Esophagus muscularis mucosa (tissue), 4 donors: ENCODE measurements around the gene TRIM34. TPM values are rescaled to one million over a fixed set of nuclear protein-coding genes. Genes with fewer than 3 reads are reported as not detected.
"Not testable (repeated sequence)": the region's sequence is repeated elsewhere in the genome, so short reads cannot be mapped to it uniquely, and the experiment has no call there.

Source experiments
- DNase-seq: peaks from one replicate; pipeline ENCODE4 v3.0.0-alpha.2; 2017; ENCODE audit errors: extremely low spot score
- H3K27ac ChIP-seq, 4 donors: fragments of 200-600 bp; sonication (generic); replicated peaks in 1 of 4; 1 replicate in 3 of 4; 2 replicates in 1 of 4; pipeline ENCODE4 v1.5.1; 2016 to 2019; ENCODE audit warnings: mild to moderate bottlenecking in 1 of 4
- H3K27me3 ChIP-seq, 4 donors: fragments of 200-600 bp; sonication (generic); one replicate each; pipeline versions ENCODE4 v1.5.1 to v1.6.0; 2016 to 2019
- H3K36me3 ChIP-seq, 4 donors: fragments of 200-600 bp; sonication (generic); one replicate each; pipeline ENCODE4 v1.5.1; 2016 to 2019
- H3K4me1 ChIP-seq, 4 donors: fragments of 200-600 bp; sonication (generic); one replicate each; pipeline ENCODE4 v1.5.1; 2016 to 2019
- H3K4me3 ChIP-seq, 4 donors: fragments of 200-600 bp; sonication (generic); 1 replicate in 2 of 4; 2 replicates in 2 of 4; pipeline ENCODE4 v1.5.1; 2016 to 2019; ENCODE audit warnings: mild to moderate bottlenecking in 4 of 4, moderate library complexity in 1 of 4
- H3K9me3 ChIP-seq, 4 donors: fragments of 200-600 bp; sonication (generic); 1 replicate in 3 of 4; 2 replicates in 1 of 4; pipeline ENCODE4 v1.5.1; 2016 to 2019
- EP300 ChIP-seq: sonication (generic); formaldehyde crosslinking; IDR thresholded peaks from one replicate; pipeline ENCODE4 v1.6.1; 2017; ENCODE audit warnings: antibody characterized with exemption
- POLR2A ChIP-seq: fragments of 450-650 bp; IDR thresholded peaks from one replicate; pipeline ENCODE4 v1.6.1; 2017; ENCODE audit warnings: antibody characterized with exemption, moderate library complexity, mild to moderate bottlenecking, low read depth
- POLR2AphosphoS5 ChIP-seq, 2 donors: sonication (generic); formaldehyde crosslinking; IDR thresholded peaks; one replicate each; pipeline ENCODE4 v1.6.1; 2017; ENCODE audit warnings: antibody characterized with exemption in 2 of 2
- WGBS: methylation state at CpG from one replicate; pipeline ENCODE4 v1.1.5; 2018; 5-methylcytosine and 5-hydroxymethylcytosine counted together
- intact Hi-C: fragments of 100-400 bp; cut with DNase I; formaldehyde crosslinking; loops from one replicate; pipeline ENCODE4 v1.15.1; 2023
- total RNA-seq, 4 donors: library from RNA; depleted of rRNA; stranded (reverse); fragments of >200 nt; gene quantifications; one replicate each; pipeline versions ENCODE4 v1.1.0 to v1.2.1, GENCODE V29; 2016
- TF ChIP-seq, protein P1 (sequence below), 3 experiments: fragments of 200-600 bp in 2 of 3; fragments of 450-650 bp in 1 of 3; sonication (generic) in 2 of 3; IDR thresholded peaks; one replicate each; pipeline ENCODE4 v1.5.1; 2017 to 2019; ENCODE audit warnings: antibody characterized with exemption in 3 of 3, mild to moderate bottlenecking in 2 of 3, moderate library complexity in 1 of 3

TRIM34 gene, protein sequence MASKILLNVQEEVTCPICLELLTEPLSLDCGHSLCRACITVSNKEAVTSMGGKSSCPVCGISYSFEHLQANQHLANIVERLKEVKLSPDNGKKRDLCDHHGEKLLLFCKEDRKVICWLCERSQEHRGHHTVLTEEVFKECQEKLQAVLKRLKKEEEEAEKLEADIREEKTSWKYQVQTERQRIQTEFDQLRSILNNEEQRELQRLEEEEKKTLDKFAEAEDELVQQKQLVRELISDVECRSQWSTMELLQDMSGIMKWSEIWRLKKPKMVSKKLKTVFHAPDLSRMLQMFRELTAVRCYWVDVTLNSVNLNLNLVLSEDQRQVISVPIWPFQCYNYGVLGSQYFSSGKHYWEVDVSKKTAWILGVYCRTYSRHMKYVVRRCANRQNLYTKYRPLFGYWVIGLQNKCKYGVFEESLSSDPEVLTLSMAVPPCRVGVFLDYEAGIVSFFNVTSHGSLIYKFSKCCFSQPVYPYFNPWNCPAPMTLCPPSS
- total RNA-seq = 1 to 10 TPM; 3.0 to 5.0 (median 3.9) TPM

DNA sequence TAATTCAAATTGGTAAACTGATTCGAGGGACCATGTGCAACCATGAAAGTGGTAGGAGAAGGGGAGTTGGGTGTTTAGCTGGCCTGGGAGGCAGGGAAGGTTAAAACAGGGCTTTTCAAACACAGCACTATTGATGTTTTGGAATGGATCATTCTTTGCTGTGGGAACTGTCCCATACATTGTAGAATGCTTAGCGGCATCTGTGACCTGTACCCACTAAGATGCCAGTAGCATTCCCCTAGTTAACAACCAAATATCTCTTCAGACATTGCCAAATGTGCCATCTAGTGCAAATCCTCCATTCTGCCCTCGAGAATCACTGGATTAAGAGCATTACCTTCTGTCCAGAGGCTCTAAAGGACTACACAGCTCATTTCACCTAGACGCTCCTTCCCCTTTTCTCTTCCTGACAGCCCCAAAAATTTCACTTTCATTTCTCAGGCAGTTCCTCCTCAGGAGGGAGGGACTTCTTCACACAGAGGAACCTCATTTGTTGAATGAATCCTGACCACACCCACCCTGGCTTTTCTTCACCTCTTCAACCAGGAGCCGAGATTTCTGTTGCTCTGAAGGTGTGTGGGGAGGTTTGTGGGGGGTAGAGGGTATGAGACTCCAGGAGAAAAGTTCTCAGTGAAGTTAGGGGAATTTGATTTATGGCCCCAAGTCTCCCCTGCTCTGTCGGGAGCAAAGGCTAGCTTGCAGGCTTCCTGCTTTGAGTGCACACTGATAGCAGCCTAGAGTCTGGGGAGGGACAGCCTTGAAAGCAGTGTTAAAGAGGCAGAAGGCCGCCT, at the start of gene TRIM34:
Gene TRIM34 (plus strand): TSS at position 513 of the 791 bp plus-strand sequence. CDS start 7,331 bp downstream, outside the sequence.
- TF ChIP-seq POLR2A (no peak), POLR2AphosphoS5 (IDR thresholded peaks at IDR 0.05) (peak; percentile 39 to 52)
- Histone ChIP-seq H3K27ac (peak within 1 kb of the TSS; percentile 66 to 76 (median 74)), H3K4me3 (peak within 1 kb of the TSS; percentile 58 to 75 (median 63)), H3K27me3 (no peaks in the 10 kb centered on the region), H3K36me3 (no peaks in the 10 kb centered on the region), H3K9me3 (no peaks in the 10 kb centered on the region), H3K4me1 (peaks cover 25 to 34% (median 30%) of the 10 kb centered on the region in 4 donors)
- intact Hi-C loops = no loop called here
- 23% methylated on average over 7 of the region's 7 CpGs for WGBS
- DNase-seq = no peak

DNA sequence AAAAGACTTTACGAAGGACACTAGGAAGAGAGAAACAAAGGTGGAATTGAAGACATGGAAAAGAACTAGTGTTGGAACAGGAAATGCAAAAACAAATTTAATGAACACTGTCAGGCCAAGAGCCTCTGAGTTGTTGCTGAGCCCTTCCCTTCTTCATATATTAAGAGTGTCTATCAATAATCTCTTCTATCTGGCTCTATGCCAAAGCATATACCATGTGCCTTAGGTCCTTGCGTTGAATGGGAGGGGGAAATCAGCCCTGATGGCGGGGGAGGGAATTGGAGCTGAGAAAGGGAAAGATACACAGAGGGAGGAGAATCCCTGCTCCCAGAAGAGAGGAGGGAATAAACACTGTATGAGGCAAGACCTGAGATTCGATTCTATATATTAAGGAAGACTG, 49.6 kb upstream of the TRIM34 start:
- intact Hi-C loops = no loop called here
- TF ChIP-seq POLR2A (no peak), EP300 (no peak), POLR2AphosphoS5 (IDR thresholded peaks at IDR 0.05) (no peak)
- TF ChIP-seq, protein P1, sequence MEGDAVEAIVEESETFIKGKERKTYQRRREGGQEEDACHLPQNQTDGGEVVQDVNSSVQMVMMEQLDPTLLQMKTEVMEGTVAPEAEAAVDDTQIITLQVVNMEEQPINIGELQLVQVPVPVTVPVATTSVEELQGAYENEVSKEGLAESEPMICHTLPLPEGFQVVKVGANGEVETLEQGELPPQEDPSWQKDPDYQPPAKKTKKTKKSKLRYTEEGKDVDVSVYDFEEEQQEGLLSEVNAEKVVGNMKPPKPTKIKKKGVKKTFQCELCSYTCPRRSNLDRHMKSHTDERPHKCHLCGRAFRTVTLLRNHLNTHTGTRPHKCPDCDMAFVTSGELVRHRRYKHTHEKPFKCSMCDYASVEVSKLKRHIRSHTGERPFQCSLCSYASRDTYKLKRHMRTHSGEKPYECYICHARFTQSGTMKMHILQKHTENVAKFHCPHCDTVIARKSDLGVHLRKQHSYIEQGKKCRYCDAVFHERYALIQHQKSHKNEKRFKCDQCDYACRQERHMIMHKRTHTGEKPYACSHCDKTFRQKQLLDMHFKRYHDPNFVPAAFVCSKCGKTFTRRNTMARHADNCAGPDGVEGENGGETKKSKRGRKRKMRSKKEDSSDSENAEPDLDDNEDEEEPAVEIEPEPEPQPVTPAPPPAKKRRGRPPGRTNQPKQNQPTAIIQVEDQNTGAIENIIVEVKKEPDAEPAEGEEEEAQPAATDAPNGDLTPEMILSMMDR (IDR thresholded peaks at IDR 0.05) = no peak
- no peaks in the 10 kb centered on the region for H3K4me1 ChIP-seq
- no peaks in the 10 kb centered on the region for H3K9me3 ChIP-seq
- DNase-seq = no peak
- H3K27ac ChIP-seq = no peak overlapping the region
- WGBS = 66% methylated on average over 4 of the region's 4 CpGs
- H3K4me3 ChIP-seq = no peak overlapping the region
- H3K27me3 ChIP-seq = no peaks in the 10 kb centered on the region
- H3K36me3 ChIP-seq = no peaks in the 10 kb centered on the region

DNA sequence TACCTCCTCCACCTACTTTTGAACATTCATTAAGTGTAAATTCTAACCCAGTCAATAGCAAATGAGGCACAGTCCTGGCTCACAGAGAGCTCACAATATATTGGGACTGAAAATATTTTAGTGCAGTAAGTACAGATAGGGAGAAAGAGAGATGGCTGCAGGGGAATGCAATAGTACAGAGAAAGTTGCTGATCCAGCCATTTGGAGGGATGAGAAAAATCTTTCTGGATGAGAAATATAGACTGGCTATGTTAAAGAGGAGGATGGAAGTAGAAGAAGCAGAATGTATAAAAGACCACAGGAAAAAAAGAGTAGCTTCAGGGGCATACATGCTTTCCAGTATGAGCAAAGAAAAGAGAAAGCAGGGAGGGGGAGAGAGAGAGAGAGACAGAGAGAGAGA, 47.7 kb upstream of the TRIM34 start:
- no peak for DNase-seq
- Histone ChIP-seq H3K27me3 (no peaks in the 10 kb centered on the region), H3K4me3 (no peak overlapping the region), H3K4me1 (no peaks in the 10 kb centered on the region), H3K36me3 (no peaks in the 10 kb centered on the region), H3K27ac (no peak overlapping the region), H3K9me3 (no peaks in the 10 kb centered on the region)
- TF ChIP-seq, protein P1 (IDR thresholded peaks at IDR 0.05) = no peak
- no peak for TF ChIP-seq POLR2A
- TF ChIP-seq POLR2AphosphoS5 (IDR thresholded peaks at IDR 0.05) = no peak
- no peak for TF ChIP-seq EP300
- intact Hi-C loops = no loop called here

DNA sequence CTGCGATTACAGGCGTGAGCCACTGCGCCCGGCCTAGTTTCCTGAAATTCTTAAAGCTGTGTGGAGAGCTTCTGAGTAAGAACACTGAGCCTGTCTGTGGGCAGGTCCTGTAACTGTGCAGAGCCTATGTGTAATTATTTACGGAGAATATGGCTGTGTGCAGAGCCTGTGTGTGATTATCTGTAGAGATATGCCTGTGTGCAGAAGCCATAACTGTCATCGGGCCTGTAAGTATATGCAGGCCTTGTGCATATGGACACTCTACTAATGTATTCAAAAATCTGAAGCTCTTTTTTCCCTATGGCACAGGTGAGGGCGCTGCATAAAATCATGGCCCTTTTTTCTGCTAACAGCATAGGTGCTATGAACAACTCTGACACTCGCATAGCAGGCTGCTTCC, 44.2 kb upstream of the TRIM34 start, which contains the start of gene OR52B6:
Gene OR52B6 (plus strand): TSS at position 301 of the 400 bp plus-strand sequence. CDS start 0 bp downstream, at position 301.
- DNase-seq = no peak
- 92% methylated on average over 8 of the region's 8 CpGs for WGBS
- Histone ChIP-seq H3K27me3 (no peaks in the 10 kb centered on the region), H3K4me3 (no peak within 1 kb of the TSS), H3K36me3 (no peaks in the 10 kb centered on the region), H3K27ac (no peak within 1 kb of the TSS), H3K4me1 (no peaks in the 10 kb centered on the region), H3K9me3 (no peaks in the 10 kb centered on the region)
- TF ChIP-seq EP300 = no peak
- TF ChIP-seq POLR2AphosphoS5 (IDR thresholded peaks at IDR 0.05) = no peak
- TF ChIP-seq, protein P1 (IDR thresholded peaks at IDR 0.05) = no peak
- no peak for TF ChIP-seq POLR2A
- intact Hi-C loops = no loop called here

DNA sequence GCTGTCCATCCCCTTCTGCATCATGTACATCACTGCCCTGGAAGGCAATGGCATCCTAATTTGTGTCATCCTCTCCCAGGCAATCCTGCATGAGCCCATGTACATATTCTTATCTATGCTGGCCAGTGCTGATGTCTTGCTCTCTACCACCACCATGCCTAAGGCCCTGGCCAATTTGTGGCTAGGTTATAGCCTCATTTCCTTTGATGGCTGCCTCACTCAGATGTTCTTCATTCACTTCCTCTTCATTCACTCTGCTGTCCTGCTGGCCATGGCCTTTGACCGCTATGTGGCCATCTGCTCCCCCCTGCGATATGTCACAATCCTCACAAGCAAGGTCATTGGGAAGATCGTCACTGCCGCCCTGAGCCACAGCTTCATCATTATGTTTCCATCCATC, 43.8 kb upstream of the TRIM34 start:
- intact Hi-C loops = no loop called here
- no peak for DNase-seq
- 82% methylated on average over 4 of the region's 4 CpGs for WGBS

DNA sequence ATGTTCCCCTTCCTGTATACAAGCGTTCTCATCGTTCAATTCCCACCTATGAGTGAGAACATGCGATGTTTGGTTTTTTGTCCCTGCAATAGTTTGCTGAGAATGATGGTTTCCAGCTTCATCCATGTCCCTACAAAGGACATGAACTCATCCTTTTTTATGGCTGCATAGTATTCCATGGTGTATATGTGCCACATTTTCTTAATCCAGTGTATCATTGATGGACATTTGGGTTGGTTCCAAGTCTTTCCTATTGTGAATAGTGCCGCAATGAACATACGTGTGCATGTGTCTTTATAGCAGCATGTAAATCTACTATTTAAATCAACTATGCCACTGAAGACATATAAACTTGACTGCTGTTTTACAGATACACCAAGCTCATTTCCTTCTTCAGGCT, 40.3 kb upstream of the TRIM34 start:
- WGBS = 59% methylated on average over 5 of the region's 5 CpGs
- intact Hi-C loops, H3K27ac ChIP-seq: not testable (repeated sequence)

More for the DNA sequence above, 43.8 kb upstream of the TRIM34 start:
- Histone ChIP-seq H3K36me3 (no peaks in the 10 kb centered on the region), H3K4me1 (no peaks in the 10 kb centered on the region), H3K27ac (no peak overlapping the region), H3K4me3 (no peak overlapping the region), H3K9me3 (no peaks in the 10 kb centered on the region), H3K27me3 (no peaks in the 10 kb centered on the region)
- TF ChIP-seq, protein P1 (IDR thresholded peaks at IDR 0.05) = no peak
- TF ChIP-seq EP300 (no peak), POLR2A (no peak), POLR2AphosphoS5 (IDR thresholded peaks at IDR 0.05) (no peak)

DNA sequence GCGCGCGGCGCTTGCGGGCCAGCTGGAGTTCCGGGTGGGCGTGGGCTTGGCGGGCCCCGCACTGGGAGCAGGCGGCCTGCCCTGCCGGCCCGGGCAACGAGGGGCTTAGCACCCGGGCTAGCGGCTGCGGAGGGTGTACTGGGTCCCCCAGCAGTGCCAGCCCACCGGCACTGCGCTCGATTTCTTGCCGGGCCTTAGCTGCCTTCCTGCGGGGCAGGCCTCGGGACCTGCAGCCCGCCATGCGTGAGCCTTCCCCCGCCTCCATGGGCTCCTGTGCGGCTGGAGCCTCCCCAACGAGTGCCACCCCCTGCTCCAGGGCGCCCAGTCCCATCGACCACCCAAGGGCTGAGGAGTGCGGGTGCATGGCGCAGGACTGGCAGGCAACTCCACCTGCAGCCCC, 34.9 kb upstream of the TRIM34 start:
- H3K9me3 ChIP-seq, H3K27me3 ChIP-seq, H3K4me3 ChIP-seq, intact Hi-C loops, H3K4me1 ChIP-seq, H3K36me3 ChIP-seq, DNase-seq, H3K27ac ChIP-seq: not testable (repeated sequence)
- 100% methylated on average over 3 of the region's 31 CpGs for WGBS

More for the DNA sequence above, 40.3 kb upstream of the TRIM34 start:
- not testable (repeated sequence) for H3K4me1 ChIP-seq, H3K27me3 ChIP-seq, H3K36me3 ChIP-seq, H3K9me3 ChIP-seq, H3K4me3 ChIP-seq, DNase-seq
